Gastroesophageal sphincter (tissue), 4 donors: ENCODE measurements around the gene CENPU. TPM values are rescaled to one million over a fixed set of nuclear protein-coding genes. Genes with fewer than 3 reads are reported as not detected.

ENCODE experiments used
- ATAC-seq: fragments of 150-250 bp; one replicate; pipeline ENCODE4 v1.9.1; 2016; ENCODE audit warnings: mild to moderate bottlenecking, moderate library complexity
- H3K27ac ChIP-seq, 4 donors: fragments of 200-600 bp; sonication (generic) in 3 of 4; 1 replicate in 3 of 4; 2 replicates in 1 of 4; pipeline ENCODE4 v1.5.1; 2016 to 2019
- H3K27me3 ChIP-seq: fragments of 200-600 bp; sonication (generic); one replicate; pipeline ENCODE4 v1.5.1; 2019
- H3K36me3 ChIP-seq, 2 donors: fragments of 200-600 bp; sonication (generic); one replicate each; pipeline ENCODE4 v1.5.1; 2019; ENCODE audit warnings: control low read depth in 1 of 2
- H3K4me1 ChIP-seq, 3 donors: fragments of 200-600 bp; sonication (generic); 1 replicate in 2 of 3; 2 replicates in 1 of 3; pipeline ENCODE4 v1.5.1; 2016 to 2019; ENCODE audit warnings: control low read depth in 2 of 3
- H3K4me3 ChIP-seq, 2 donors: fragments of 200-600 bp; sonication (generic); one replicate each; pipeline ENCODE4 v1.5.1; 2019; ENCODE audit warnings: mild to moderate bottlenecking in 1 of 2, moderate library complexity in 1 of 2
- H3K9me3 ChIP-seq, 3 donors: fragments of 200-600 bp; sonication (generic); one replicate each; pipeline ENCODE4 v1.5.1; 2017 to 2019; ENCODE audit warnings: control low read depth in 2 of 3
- EP300 ChIP-seq: sonication (generic); formaldehyde crosslinking; IDR thresholded peaks from one replicate; pipeline ENCODE4 v1.6.1; 2017; ENCODE audit warnings: antibody characterized with exemption, mild to moderate bottlenecking
- POLR2A ChIP-seq, 2 donors: fragments of 450-650 bp; IDR thresholded peaks; one replicate each; pipeline ENCODE4 v1.6.1; 2017; ENCODE audit warnings: antibody characterized with exemption in 2 of 2, mild to moderate bottlenecking in 2 of 2, moderate library complexity in 1 of 2
- POLR2AphosphoS5 ChIP-seq: sonication (generic); formaldehyde crosslinking; IDR thresholded peaks from one replicate; pipeline ENCODE4 v1.6.1; 2017; ENCODE audit warnings: antibody characterized with exemption
- WGBS, 2 donors: methylation state at CpG; one replicate each; pipeline ENCODE4 v1.1.5; 2018; ENCODE audit warnings: low coverage in 1 of 2; 5-methylcytosine and 5-hydroxymethylcytosine counted together
- total RNA-seq, 4 donors: library from RNA; depleted of rRNA; stranded (reverse); fragments of >200 nt; gene quantifications; one replicate each; pipeline ENCODE4 v1.1.0, GENCODE V29; 2016
- TF ChIP-seq, protein P1 (sequence below), 4 experiments: fragments of 200-600 bp in 2 of 4; fragments of 450-650 bp in 2 of 4; sonication (generic) in 1 of 4; IDR thresholded peaks; one replicate each; pipeline ENCODE4 v1.5.1; 2017 to 2019; ENCODE audit warnings: antibody characterized with exemption in 4 of 4, mild to moderate bottlenecking in 2 of 4, moderate library complexity in 2 of 4

Gene CENPU
- total RNA-seq, 4 donors from 2014 or later = 0.54 to 8.0 (median 1.1) TPM; not detected in 1

DNA sequence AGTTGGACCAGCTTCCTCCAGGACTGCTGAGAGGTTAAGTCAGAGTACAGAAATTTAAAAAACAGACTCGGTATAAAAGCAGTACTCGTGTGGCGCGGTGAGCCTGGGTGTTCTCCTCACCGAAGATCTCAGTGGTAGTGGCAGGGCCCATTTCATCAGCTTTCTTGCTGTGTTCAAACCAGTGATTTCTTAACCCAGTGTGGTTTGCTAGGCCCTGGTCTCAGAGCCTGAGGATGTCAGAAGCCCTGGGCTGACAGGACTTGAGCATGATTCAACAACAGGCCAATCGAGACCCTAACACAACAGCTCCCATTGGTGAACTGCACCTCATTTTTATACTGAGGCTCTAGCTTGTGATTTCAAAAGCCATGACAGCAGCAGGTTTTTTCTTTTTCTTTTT, 61.2 kb downstream of the CENPU start:
- ATAC-seq = no peak

DNA sequence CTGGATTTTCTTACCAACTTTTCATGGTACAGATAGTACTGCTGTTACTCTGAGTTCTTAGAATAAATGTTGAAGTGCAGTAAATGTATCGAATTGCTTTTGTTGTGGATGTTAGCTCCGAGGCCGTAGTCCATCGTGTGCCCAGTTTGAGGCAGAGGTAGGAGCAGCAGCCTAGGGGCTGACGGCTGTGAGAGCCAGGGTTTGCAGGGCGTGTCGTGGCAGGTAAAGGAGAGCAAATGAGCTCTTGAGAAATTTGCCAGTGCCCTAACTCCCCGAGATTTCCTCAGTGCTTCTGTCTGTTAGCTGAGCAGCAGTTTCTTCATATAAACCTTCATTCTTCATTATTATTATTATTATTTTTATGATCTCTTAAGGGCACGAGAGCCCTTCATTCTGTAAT, 62.8 kb downstream of the CENPU start:
- H3K27me3 ChIP-seq = no peaks in the 10 kb centered on the region
- peaks cover 0 to 97% of the 10 kb centered on the region in 2 donors for H3K36me3 ChIP-seq
- no peak overlapping the region for H3K4me3 ChIP-seq
- 85 to 100% methylated on average over 1 to 6 of the region's 9 CpGs for WGBS, 2 donors
- no peaks in the 10 kb centered on the region for H3K4me1 ChIP-seq
- TF ChIP-seq EP300 = no peak
- H3K9me3 ChIP-seq = no peaks in the 10 kb centered on the region
- no peak for ATAC-seq
- no peak overlapping the region for H3K27ac ChIP-seq

More for the DNA sequence above, 61.2 kb downstream of the CENPU start:
- Histone ChIP-seq H3K36me3 (peaks cover 0 to 81% of the 10 kb centered on the region in 2 donors), H3K27ac (no peak overlapping the region), H3K9me3 (no peaks in the 10 kb centered on the region), H3K4me1 (no peaks in the 10 kb centered on the region), H3K27me3 (no peaks in the 10 kb centered on the region), H3K4me3 (no peak overlapping the region)
- 75 to 93% methylated on average over 1 to 5 of the region's 6 CpGs for WGBS, 2 donors
- TF ChIP-seq EP300 (no peak), POLR2A (IDR thresholded peaks at IDR 0.05) (no peak), POLR2AphosphoS5 (no peak)
- TF ChIP-seq, protein P1, sequence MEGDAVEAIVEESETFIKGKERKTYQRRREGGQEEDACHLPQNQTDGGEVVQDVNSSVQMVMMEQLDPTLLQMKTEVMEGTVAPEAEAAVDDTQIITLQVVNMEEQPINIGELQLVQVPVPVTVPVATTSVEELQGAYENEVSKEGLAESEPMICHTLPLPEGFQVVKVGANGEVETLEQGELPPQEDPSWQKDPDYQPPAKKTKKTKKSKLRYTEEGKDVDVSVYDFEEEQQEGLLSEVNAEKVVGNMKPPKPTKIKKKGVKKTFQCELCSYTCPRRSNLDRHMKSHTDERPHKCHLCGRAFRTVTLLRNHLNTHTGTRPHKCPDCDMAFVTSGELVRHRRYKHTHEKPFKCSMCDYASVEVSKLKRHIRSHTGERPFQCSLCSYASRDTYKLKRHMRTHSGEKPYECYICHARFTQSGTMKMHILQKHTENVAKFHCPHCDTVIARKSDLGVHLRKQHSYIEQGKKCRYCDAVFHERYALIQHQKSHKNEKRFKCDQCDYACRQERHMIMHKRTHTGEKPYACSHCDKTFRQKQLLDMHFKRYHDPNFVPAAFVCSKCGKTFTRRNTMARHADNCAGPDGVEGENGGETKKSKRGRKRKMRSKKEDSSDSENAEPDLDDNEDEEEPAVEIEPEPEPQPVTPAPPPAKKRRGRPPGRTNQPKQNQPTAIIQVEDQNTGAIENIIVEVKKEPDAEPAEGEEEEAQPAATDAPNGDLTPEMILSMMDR (IDR thresholded peaks at IDR 0.05) = no peak

DNA sequence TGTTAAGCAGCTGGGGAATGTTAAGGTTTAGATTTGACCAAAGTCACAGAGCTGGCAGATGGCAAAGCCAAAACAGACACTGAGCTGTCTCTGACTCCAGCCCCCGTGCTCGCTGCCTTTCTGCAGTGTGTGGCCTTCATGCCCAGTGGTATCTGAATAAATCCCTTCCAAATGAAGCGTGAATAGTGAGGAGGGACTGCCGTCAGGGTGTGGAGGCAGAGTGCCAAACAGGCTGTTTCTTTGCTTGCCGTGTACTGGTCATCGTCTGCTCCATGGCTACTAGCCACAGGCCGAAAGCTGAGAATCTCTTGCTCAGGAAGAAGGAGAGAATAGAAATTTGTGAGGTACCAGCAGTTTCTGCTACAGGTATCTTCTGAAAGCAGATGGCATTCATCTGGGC, 64.6 kb downstream of the CENPU start:
- ATAC-seq = no peak
- H3K4me3 ChIP-seq = no peak overlapping the region
- WGBS, 2 donors = 69% methylated on average over 5 of the region's 7 CpGs; no CpG with 5 or more reads in 1 of the 2 donors
- no peak overlapping the region for H3K27ac ChIP-seq
- H3K27me3 ChIP-seq = no peaks in the 10 kb centered on the region
- no peaks in the 10 kb centered on the region for H3K4me1 ChIP-seq
- peaks cover 0 to 92% of the 10 kb centered on the region in 2 donors for H3K36me3 ChIP-seq
- TF ChIP-seq POLR2AphosphoS5 (no peak), EP300 (no peak)
- no peaks in the 10 kb centered on the region for H3K9me3 ChIP-seq

DNA sequence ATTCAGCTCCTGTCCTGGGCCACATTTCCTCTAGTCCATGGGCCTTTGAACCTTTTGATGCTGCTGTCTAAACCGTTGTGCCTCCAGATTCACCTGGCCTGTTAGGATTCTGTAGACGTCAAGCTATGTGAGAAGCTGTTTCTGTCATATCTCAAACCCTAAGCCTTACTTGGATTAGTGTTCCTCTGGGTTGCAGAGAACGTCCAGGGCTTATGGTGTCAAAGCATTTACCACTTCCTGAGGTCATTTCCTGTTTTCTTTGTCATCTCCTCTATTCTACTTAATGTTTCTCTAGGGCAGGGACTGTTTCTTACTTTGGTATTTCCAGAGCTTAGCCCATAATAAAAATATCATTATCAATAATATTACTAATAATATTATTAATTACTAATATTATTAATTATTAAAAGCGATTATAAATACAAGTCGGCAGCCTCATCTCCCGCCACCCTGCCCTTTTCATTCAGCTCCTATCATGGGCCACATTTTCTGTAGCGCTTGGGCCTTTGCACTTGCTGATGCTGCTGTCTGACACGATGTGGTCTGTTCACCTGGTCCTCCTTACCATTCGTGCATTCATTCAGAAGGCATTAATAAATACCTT, 65.3 kb downstream of the CENPU start:
- H3K27ac ChIP-seq = no peak overlapping the region
- WGBS, 2 donors = 75 to 78% methylated on average over 8 to 9 of the region's 9 CpGs
- H3K36me3 ChIP-seq = peaks cover 0 to 85% of the 10 kb centered on the region in 2 donors
- no peaks in the 10 kb centered on the region for H3K27me3 ChIP-seq
- TF ChIP-seq POLR2A (IDR thresholded peaks at IDR 0.05) = no peak
- TF ChIP-seq, protein P1 (IDR thresholded peaks at IDR 0.05) = no peak
- TF ChIP-seq EP300 = no peak
- TF ChIP-seq POLR2AphosphoS5 = no peak
- H3K4me1 ChIP-seq = no peaks in the 10 kb centered on the region
- H3K4me3 ChIP-seq = no peak overlapping the region
- no peaks in the 10 kb centered on the region for H3K9me3 ChIP-seq
- ATAC-seq = no peak

DNA sequence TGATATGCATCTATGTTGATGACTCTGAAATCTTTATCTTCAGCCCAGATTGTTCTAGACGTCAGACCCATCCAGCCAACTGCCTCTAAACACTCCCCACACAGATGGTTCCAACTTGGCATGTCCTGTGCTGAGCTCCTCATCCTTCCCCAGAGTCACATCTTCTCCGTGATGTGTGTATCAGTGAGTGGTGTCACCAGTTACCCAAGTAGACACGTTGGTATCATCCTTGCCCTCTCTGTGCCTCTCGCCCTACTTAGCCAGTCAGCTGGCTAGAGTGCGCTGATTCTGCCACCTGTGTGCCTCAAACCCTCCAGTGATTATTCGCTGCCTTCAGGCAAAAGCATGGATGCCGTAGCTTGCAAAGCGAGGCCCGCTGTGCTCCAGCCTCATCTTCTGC, 65.8 kb downstream of the CENPU start:
- no peak for ATAC-seq
- no peaks in the 10 kb centered on the region for H3K27me3 ChIP-seq
- no peak overlapping the region for H3K4me3 ChIP-seq
- H3K27ac ChIP-seq = no peak overlapping the region
- no peaks in the 10 kb centered on the region for H3K4me1 ChIP-seq
- H3K9me3 ChIP-seq = no peaks in the 10 kb centered on the region
- TF ChIP-seq, protein P1 (IDR thresholded peaks at IDR 0.05) = no peak
- TF ChIP-seq POLR2AphosphoS5 (no peak), EP300 (no peak), POLR2A (IDR thresholded peaks at IDR 0.05) (no peak)
- H3K36me3 ChIP-seq = peaks cover 0 to 81% of the 10 kb centered on the region in 2 donors
- WGBS, 2 donors = 56 to 84% methylated on average over 2 to 6 of the region's 9 CpGs

DNA sequence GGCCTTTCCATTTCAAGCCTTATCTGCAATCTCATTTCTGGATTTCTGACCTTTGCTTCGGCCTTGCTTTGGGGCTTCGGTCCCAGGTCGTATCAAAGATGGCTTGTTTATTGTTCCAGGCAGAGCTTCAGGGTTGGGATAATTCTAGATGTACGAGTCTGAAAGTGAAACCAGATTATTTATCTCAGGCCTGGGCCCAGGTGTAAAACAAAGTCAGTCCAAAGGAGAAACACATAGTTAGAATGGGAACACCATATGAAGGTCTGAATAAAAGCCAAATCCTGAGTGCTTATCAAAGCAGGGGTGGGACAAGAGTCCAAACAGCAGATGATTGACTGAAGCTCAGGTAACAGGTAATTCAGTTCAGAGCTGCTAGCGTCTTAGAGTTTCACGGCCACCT, 67.2 kb downstream of the CENPU start:
- no peak overlapping the region for H3K27ac ChIP-seq
- H3K4me3 ChIP-seq = no peak overlapping the region
- no peak for TF ChIP-seq POLR2AphosphoS5
- TF ChIP-seq POLR2A (IDR thresholded peaks at IDR 0.05) = no peak
- TF ChIP-seq EP300 = no peak
- TF ChIP-seq, protein P1 (IDR thresholded peaks at IDR 0.05) = no peak
- no peaks in the 10 kb centered on the region for H3K9me3 ChIP-seq
- 76 to 98% methylated on average over 2 to 3 of the region's 6 CpGs for WGBS, 2 donors
- H3K4me1 ChIP-seq = no peaks in the 10 kb centered on the region
- no peak for ATAC-seq
- no peaks in the 10 kb centered on the region for H3K27me3 ChIP-seq
- H3K36me3 ChIP-seq = peaks cover 0 to 68% of the 10 kb centered on the region in 2 donors
